ENCODE data around the gene PLEKHH1.

The PLEKHH1 gene

GRCh38 chr14:67510836-67511235 is 22.3 kb upstream of the PLEKHH1 start:
- no peak for DNase-seq (ENCODE audit: low read depth in 2 of 2)

GRCh38 chr14:67512463-67513310 is 20.4 kb upstream of the PLEKHH1 start:
- no peak for DNase-seq (ENCODE audit: low read depth in 2 of 2)

GRCh38 chr14:67513631-67514108 is 19.4 kb upstream of the PLEKHH1 start:
- DNase-seq (ENCODE audit: low read depth in 2 of 2): no peak

- DNase-seq (ENCODE audit: low read depth in 2 of 2): no peak
These were observed 18.9 kb upstream of the PLEKHH1 start for GRCh38 chr14:67514203-67514607.

GRCh38 chr14:67514650-67515385 is 18.3 kb upstream of the PLEKHH1 start:
- peak in 1 of 2 donors; percentile 30 for DNase-seq (ENCODE audit: low read depth in 2 of 2)

GRCh38 chr14:67515386-67516079 is 17.6 kb upstream of the PLEKHH1 start:
- peak; percentile 18 to 47 for DNase-seq (ENCODE audit: low read depth in 2 of 2)

- no peak for DNase-seq (ENCODE audit: low read depth in 2 of 2)
These were observed 16.4 kb upstream of the PLEKHH1 start for GRCh38 chr14:67516676-67517075.

- no peak for DNase-seq (ENCODE audit: low read depth in 2 of 2)
These were observed 16.0 kb upstream of the PLEKHH1 start for GRCh38 chr14:67517083-67517482.

- DNase-seq (ENCODE audit: low read depth in 2 of 2): no peak
These were observed 13.7 kb upstream of the PLEKHH1 start for GRCh38 chr14:67519406-67519805.

GRCh38 chr14:67520482-67520881 is 12.6 kb upstream of the PLEKHH1 start:
- DNase-seq (ENCODE audit: low read depth in 2 of 2): no peak

GRCh38 chr14:67522270-67522669 is 10.8 kb upstream of the PLEKHH1 start:
- no peak for DNase-seq (ENCODE audit: low read depth in 2 of 2)

GRCh38 chr14:67523764-67524633 is 9.1 kb upstream of the PLEKHH1 start:
- DNase-seq (ENCODE audit: low read depth in 2 of 2): no peak

- no peak for DNase-seq (ENCODE audit: low read depth in 2 of 2)
These were observed 8.5 kb upstream of the PLEKHH1 start for GRCh38 chr14:67524634-67524963.

- DNase-seq (ENCODE audit: low read depth in 2 of 2): no peak
These were observed 7.7 kb upstream of the PLEKHH1 start for GRCh38 chr14:67525389-67525788.

- no peak for DNase-seq (ENCODE audit: low read depth in 2 of 2)
These were observed 6.9 kb upstream of the PLEKHH1 start for GRCh38 chr14:67526181-67526580.

GRCh38 chr14:67526676-67527459 is 6.2 kb upstream of the PLEKHH1 start:
- DNase-seq (ENCODE audit: low read depth in 2 of 2): no peak

- no peak for DNase-seq (ENCODE audit: low read depth in 2 of 2)
These were observed 5.3 kb upstream of the PLEKHH1 start for GRCh38 chr14:67527756-67528155.

- DNase-seq (ENCODE audit: low read depth in 2 of 2): no peak
These were observed 4.8 kb upstream of the PLEKHH1 start for GRCh38 chr14:67528276-67528675.

GRCh38 chr14:67529947-67530935 is 2.8 kb upstream of the PLEKHH1 start:
- no peak for DNase-seq (ENCODE audit: low read depth in 2 of 2)

All from stimulated activated CD4-positive, alpha-beta T cell treated with anti-CD3 and anti-CD28 coated beads, Interleukin-1b, Interleukin-23, amount 100 ng/mL, for 4 hours (primary cell).